Effector memory CD8-positive, alpha-beta T cell (primary cell): ENCODE data around the gene KCNK15.
"Not testable (repeated sequence)": the region's sequence is repeated elsewhere in the genome, so short reads cannot be mapped to it uniquely, and the experiment has no call there.

Source experiments
- ATAC-seq: fragments of 150-1000 bp; cut with Tn5 transposase; replicated peaks from 2 replicates; pipeline ENCODE4 v1.10.0; 2021; ENCODE audit warnings: mild to moderate bottlenecking, moderate library complexity
- DNase-seq, 3 experiments: peaks; one replicate each; pipeline ENCODE4 v3.0.0; 2021
- H3K27ac Mint-ChIP-seq, 2 donors: one replicate each; pipeline ENCODE4 v1.8.0; 2022; ENCODE audit warnings: mild to moderate bottlenecking in 2 of 2, mixed read lengths in 2 of 2, moderate library complexity in 2 of 2
- H3K27me3 Mint-ChIP-seq, 2 donors: one replicate each; pipeline ENCODE4 v1.8.0; 2022; ENCODE audit warnings: mixed read lengths in 2 of 2
- H3K36me3 Mint-ChIP-seq: one replicate; pipeline ENCODE4 v1.8.0; 2022; ENCODE audit warnings: mild to moderate bottlenecking, moderate library complexity, mixed read lengths; ENCODE audit not compliant: insufficient read depth
- H3K4me1 Mint-ChIP-seq, 2 donors: one replicate each; pipeline ENCODE4 v1.8.0; 2022; ENCODE audit warnings: low read depth in 2 of 2, mixed read lengths in 2 of 2
- H3K4me3 Mint-ChIP-seq, 2 donors: one replicate each; pipeline ENCODE4 v1.8.0; 2022; ENCODE audit warnings: mild to moderate bottlenecking in 2 of 2, mixed read lengths in 2 of 2, moderate library complexity in 2 of 2
- H3K9me3 Mint-ChIP-seq, 2 donors: one replicate each; pipeline ENCODE4 v1.8.0; 2022; ENCODE audit warnings: mixed read lengths in 2 of 2
- total RNA-seq, 9 experiments: gene quantifications; one replicate each; lab custom pipeline; 2026; lab: John Stamatoyannopoulos, UW

The KCNK15 gene
- total RNA-seq = 0 to 1.1 (median 0) reads per million in 9 experiments

GRCh38 chr20:44745598-44746366 lies at the start of gene KCNK15:
Gene KCNK15, plus strand, starts transcription at chr20:44745865. Its CDS starts 46 bp downstream, at chr20:44745911.
- no peaks in the 10 kb centered on the region for H3K36me3 Mint-ChIP-seq
- no peak within 1 kb of the TSS for H3K27ac Mint-ChIP-seq
- H3K4me1 Mint-ChIP-seq = peaks cover 0 to 3% of the 10 kb centered on the region in 2 donors
- H3K4me3 Mint-ChIP-seq = peak within 1 kb of the TSS; percentile 7 to 60
- H3K9me3 Mint-ChIP-seq = no peaks in the 10 kb centered on the region
- peaks cover 54 to 82% of the 10 kb centered on the region in 2 donors for H3K27me3 Mint-ChIP-seq
- peak; percentile 76 for ATAC-seq
- peak; percentile 6 to 8 (median 8) for DNase-seq

DNA sequence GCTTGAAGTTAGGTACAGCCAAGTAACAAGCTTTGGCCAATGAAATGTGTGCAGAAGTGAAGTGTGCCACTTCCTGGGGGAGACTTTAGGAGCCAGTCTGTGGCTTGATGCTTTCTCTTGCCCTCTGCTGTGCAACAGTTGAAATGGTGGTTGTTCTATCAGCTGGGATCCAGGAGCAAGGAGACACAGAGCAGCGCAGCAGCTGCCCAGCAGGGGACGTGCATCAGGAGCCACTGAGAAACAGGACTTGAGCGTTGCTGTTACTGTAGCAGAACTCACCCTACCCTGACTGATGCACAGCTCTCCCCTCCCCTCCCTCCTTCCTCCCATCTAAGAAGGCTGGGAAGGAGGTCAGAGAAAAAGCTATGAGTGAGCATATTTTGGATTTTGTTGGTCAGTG lies 49.4 kb upstream of the KCNK15 start:
- ATAC-seq (no peak), DNase-seq (no peak)
- no peaks in the 10 kb centered on the region for H3K4me1 Mint-ChIP-seq
- H3K4me3 Mint-ChIP-seq = no peak overlapping the region
- no peaks in the 10 kb centered on the region for H3K36me3 Mint-ChIP-seq
- peaks cover 2 to 7% of the 10 kb centered on the region in 2 donors for H3K27me3 Mint-ChIP-seq
- H3K9me3 Mint-ChIP-seq = no peaks in the 10 kb centered on the region
- peak overlapping the region in 1 of 2 donors; percentile 31 for H3K27ac Mint-ChIP-seq

GRCh38 chr20:44697041-44697440 lies 48.6 kb upstream of the KCNK15 start:
- Mint-ChIP-seq H3K27ac (peak overlapping the region in 1 of 2 donors; percentile 31), H3K27me3 (peaks cover 0 to 12% of the 10 kb centered on the region in 2 donors)
- H3K4me3 Mint-ChIP-seq, ATAC-seq, H3K4me1 Mint-ChIP-seq, H3K9me3 Mint-ChIP-seq, H3K36me3 Mint-ChIP-seq, DNase-seq: not testable (repeated sequence)

GRCh38 chr20:44698351-44698750 lies 47.3 kb upstream of the KCNK15 start:
- DNase-seq (no peak), ATAC-seq (no peak)
- Mint-ChIP-seq H3K9me3 (no peaks in the 10 kb centered on the region), H3K4me3 (no peak overlapping the region), H3K36me3 (no peaks in the 10 kb centered on the region), H3K4me1 (no peaks in the 10 kb centered on the region), H3K27ac (no peak overlapping the region), H3K27me3 (peaks cover under 1 to 18% of the 10 kb centered on the region in 2 donors)

DNA sequence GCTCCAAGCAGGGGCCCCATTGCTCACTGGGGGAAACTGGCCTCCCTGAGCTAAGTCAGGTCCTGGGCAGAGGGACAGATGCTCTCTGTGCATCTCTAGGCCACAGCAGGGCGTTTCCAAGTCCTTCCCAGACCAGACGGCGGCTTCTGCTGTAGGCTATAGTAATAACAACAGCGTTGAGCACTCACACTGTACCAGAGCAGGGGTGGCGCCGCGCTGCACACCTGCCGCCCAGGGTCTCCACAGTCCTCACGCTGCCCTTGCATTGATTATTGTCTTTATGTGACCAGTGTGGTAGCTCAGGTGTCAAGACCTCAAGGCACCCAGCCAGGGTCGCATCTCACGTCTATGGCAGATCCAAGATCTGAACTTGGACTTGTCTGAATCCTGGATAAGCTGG lies 45.4 kb upstream of the KCNK15 start:
- ATAC-seq (no peak), DNase-seq (no peak)
- Mint-ChIP-seq H3K4me3 (no peak overlapping the region), H3K4me1 (no peaks in the 10 kb centered on the region), H3K9me3 (no peaks in the 10 kb centered on the region), H3K36me3 (peaks cover 4% of the 10 kb centered on the region), H3K27me3 (peaks cover 8 to 28% of the 10 kb centered on the region in 2 donors), H3K27ac (no peak overlapping the region)

DNA sequence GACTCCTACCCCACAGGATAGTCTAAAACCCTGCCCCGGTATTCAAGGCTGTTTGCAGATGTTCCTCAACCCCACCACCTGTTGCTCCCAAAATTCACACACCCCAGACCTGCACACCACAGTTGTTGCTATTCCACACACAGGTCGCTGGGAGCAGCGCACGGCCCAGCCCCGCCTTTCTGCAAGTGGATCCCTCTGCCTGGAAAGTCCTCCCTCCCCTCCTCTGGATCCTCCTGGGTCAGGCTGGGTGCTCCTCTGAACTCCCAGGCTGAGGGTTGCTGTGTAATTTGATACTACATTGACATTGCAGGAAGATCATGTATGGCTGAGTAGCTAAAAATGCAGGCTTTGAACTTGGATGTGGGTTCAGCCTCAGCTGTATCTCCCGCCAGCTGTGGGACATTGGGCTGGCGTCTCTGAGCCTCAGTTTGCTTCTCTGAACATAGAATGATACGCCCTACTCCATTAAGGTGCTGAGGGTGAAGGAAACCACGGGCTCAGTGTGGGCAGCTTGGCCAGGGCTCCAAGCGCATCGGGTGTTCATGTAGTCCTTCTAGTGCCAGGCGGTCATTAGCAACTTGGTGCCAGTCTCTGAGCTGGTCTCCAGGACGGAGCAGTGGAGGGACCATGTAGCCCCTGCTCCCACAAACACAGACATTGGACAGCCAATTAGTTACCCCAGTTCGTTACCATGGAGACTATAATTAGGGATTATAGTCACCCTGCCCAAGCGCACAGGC lies 44.4 kb upstream of the KCNK15 start:
- H3K9me3 Mint-ChIP-seq = no peaks in the 10 kb centered on the region
- no peak for ATAC-seq
- no peak for DNase-seq
- no peak overlapping the region for H3K27ac Mint-ChIP-seq
- H3K27me3 Mint-ChIP-seq = peaks cover 8 to 28% of the 10 kb centered on the region in 2 donors
- no peak overlapping the region for H3K4me3 Mint-ChIP-seq
- no peaks in the 10 kb centered on the region for H3K4me1 Mint-ChIP-seq
- H3K36me3 Mint-ChIP-seq = peaks cover 4% of the 10 kb centered on the region

DNA sequence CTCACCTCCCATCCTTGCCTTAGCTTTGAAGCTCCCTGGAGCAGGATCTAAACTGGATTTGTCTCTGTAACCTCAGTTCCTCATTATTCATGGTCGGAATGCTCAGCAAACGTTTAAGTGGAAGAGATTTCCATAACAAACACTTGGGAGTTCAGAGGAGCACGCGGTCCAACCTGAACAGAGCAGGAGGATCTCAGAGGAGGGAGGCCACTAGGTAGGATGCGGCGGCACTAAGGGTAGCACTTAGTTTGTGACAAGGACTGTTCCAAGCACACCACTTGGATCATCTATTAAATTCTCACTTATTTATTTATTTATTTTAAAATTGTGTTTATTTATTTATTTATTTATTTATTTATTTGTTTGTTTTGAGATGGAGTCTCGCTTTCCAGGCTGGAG lies 43.8 kb upstream of the KCNK15 start:
- H3K4me3 Mint-ChIP-seq = no peak overlapping the region
- DNase-seq (no peak), ATAC-seq (no peak)
- H3K27ac Mint-ChIP-seq = no peak overlapping the region
- no peaks in the 10 kb centered on the region for H3K9me3 Mint-ChIP-seq
- no peaks in the 10 kb centered on the region for H3K4me1 Mint-ChIP-seq
- peaks cover 4% of the 10 kb centered on the region for H3K36me3 Mint-ChIP-seq
- H3K27me3 Mint-ChIP-seq = peaks cover 8 to 28% of the 10 kb centered on the region in 2 donors

GRCh38 chr20:44702776-44703175 lies 42.9 kb upstream of the KCNK15 start:
- Mint-ChIP-seq H3K36me3 (peaks cover 4% of the 10 kb centered on the region), H3K27me3 (peaks cover 8 to 28% of the 10 kb centered on the region in 2 donors), H3K27ac (no peak overlapping the region), H3K4me3 (no peak overlapping the region), H3K9me3 (no peaks in the 10 kb centered on the region), H3K4me1 (no peaks in the 10 kb centered on the region)
- ATAC-seq (no peak), DNase-seq (no peak)

DNA sequence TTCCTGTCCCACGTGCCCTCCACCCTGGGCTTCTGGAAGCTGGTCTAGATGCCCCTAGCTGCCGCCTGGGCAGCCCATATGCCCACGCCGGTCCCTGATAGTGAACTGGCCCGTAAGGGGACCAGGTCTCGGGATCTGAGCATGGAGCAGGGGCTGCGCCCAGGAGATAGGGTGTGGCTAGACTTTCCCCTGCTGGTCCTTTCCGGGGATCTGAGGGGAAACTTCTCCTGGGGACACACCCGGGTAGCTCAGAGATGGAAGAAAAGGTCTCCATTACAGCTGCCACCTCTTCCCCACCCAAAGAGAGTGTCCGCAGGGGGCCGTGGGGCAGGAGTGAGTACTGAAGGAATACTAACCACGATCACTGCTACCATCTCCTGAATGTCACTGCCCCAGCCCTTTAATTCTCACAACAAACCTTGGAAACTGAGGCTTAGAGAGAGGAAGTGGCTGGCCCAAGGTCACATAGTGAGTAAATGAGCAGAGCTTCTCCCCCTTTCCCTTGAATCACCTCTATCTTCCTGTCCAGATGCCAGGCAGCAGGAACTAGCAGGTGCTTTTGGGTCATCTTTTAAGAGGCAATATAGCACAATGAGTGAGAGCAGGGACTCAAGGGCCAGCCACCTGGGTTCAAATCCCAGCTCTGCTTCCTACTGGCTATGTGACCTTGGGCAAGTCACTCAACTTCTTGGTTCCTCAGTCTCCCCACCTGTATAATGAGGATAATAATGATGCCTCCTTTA lies 42.3 kb upstream of the KCNK15 start:
- H3K9me3 Mint-ChIP-seq = no peaks in the 10 kb centered on the region
- peaks cover 8 to 28% of the 10 kb centered on the region in 2 donors for H3K27me3 Mint-ChIP-seq
- H3K36me3 Mint-ChIP-seq = peaks cover 4% of the 10 kb centered on the region
- ATAC-seq = no peak
- no peak overlapping the region for H3K4me3 Mint-ChIP-seq
- H3K4me1 Mint-ChIP-seq = no peaks in the 10 kb centered on the region
- H3K27ac Mint-ChIP-seq = no peak overlapping the region
- DNase-seq = no peak

DNA sequence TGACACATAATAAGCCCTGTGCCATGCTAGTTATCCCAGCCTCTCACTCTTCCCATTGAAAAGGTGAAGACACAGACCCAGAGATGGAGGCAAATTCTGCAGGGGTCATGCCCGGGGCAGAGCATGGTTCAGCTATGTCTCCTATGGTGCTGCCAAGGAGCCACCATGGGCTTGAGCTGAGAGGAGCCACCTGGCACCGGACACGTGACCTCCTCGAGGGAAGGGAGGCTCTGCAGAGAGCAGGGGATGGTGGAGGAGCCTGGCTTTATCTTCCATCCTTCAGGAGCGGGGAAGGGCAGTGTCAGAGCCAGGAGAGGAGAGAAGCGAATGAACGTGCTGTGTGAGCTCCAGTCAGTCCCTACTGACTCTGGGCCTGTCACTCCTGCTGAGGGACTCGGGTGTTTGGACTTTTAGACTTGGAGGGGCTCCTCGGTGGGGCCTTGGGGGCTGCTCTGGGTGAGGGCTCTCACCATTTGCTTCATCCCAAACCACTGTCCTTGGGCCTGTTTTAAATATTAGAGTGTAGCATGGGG lies 41.6 kb upstream of the KCNK15 start:
- H3K27me3 Mint-ChIP-seq = peaks cover 8 to 28% of the 10 kb centered on the region in 2 donors
- H3K9me3 Mint-ChIP-seq = no peaks in the 10 kb centered on the region
- H3K4me1 Mint-ChIP-seq = no peaks in the 10 kb centered on the region

GRCh38 chr20:44704551-44704971 lies 41.1 kb upstream of the KCNK15 start:
- no peak for DNase-seq
- Mint-ChIP-seq H3K4me3 (no peak overlapping the region), H3K9me3 (no peaks in the 10 kb centered on the region), H3K4me1 (no peaks in the 10 kb centered on the region), H3K27me3 (peaks cover 8 to 28% of the 10 kb centered on the region in 2 donors), H3K36me3 (peaks cover 4% of the 10 kb centered on the region), H3K27ac (no peak overlapping the region)
- no peak for ATAC-seq

More for the DNA sequence above, 41.6 kb upstream of the KCNK15 start:
- ATAC-seq (no peak), DNase-seq (no peak)
- H3K27ac Mint-ChIP-seq = no peak overlapping the region
- H3K4me3 Mint-ChIP-seq = no peak overlapping the region
- peaks cover 4% of the 10 kb centered on the region for H3K36me3 Mint-ChIP-seq

DNA sequence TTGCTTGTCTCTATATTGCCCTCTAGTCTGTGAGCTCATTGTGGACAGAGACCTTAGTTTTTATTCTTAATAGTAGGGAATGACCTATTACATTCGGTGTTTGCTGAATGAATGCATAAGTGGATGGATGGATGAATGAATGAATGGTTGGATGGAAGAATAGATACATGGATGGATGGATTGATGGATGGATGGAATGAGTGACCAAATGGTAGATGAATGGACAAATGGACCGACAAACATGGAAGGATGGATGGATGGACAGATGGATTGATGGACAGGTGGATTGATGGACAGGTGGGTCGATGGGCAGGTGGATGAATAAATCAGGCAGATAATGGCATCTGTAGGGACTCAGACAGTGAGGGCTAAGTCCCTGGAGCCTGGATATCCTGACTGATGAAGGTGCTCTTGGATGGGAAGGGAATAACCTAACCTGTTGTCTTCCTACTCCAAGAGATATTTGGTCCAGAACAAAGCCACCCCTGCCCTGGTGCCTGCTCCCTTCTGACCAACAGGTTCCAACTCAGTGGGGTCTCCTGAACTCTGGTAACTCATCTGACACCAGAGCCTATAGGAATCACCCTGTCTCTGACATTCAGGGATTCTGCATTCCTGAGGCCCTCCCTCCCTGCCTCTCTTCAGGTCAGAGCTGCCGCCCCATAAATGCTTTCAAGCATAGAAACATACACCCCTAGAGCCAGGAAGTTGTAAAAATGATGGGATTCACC lies 40.1 kb upstream of the KCNK15 start:
- H3K4me3 Mint-ChIP-seq = no peak overlapping the region
- ATAC-seq = no peak
- no peak for DNase-seq
- no peaks in the 10 kb centered on the region for H3K4me1 Mint-ChIP-seq
- peaks cover 8 to 28% of the 10 kb centered on the region in 2 donors for H3K27me3 Mint-ChIP-seq
- no peak overlapping the region for H3K27ac Mint-ChIP-seq
- H3K36me3 Mint-ChIP-seq = peaks cover 4% of the 10 kb centered on the region
- no peaks in the 10 kb centered on the region for H3K9me3 Mint-ChIP-seq
